Astrocyte of the cerebellum (primary cell): ENCODE data around the gene TMEM47.

Experiments used
- DNase-seq: peaks from one replicate; pipeline ENCODE4 v3.0.0-alpha.2; 2011; ENCODE audit warnings: low read depth
- H3K4me3 ChIP-seq: 2 replicates; pipeline ENCODE4 v1.5.1; 2011; ENCODE audit warnings: mild to moderate bottlenecking, low read depth, low read length, moderate library complexity
- CTCF ChIP-seq: IDR thresholded peaks from 2 replicates; pipeline ENCODE4 v1.5.1; 2012; ENCODE audit warnings: low read length, low read depth, moderate library complexity, mild to moderate bottlenecking; ENCODE audit errors: missing control alignments
- in situ Hi-C: cut with HindIII; loops from 2 replicates; pipeline ENCODE4 v1.10.0; 2017; ENCODE audit warnings: low sequenced_read_pairs

TMEM47 gene

GRCh38 chrX:34655501-34656455 lies 1.3 kb downstream of the TMEM47 start:
- TF ChIP-seq CTCF = no peak
- no peak for DNase-seq
- in situ Hi-C loops = no loop called here
- peak overlapping the region; percentile 50 for H3K4me3 ChIP-seq

DNA sequence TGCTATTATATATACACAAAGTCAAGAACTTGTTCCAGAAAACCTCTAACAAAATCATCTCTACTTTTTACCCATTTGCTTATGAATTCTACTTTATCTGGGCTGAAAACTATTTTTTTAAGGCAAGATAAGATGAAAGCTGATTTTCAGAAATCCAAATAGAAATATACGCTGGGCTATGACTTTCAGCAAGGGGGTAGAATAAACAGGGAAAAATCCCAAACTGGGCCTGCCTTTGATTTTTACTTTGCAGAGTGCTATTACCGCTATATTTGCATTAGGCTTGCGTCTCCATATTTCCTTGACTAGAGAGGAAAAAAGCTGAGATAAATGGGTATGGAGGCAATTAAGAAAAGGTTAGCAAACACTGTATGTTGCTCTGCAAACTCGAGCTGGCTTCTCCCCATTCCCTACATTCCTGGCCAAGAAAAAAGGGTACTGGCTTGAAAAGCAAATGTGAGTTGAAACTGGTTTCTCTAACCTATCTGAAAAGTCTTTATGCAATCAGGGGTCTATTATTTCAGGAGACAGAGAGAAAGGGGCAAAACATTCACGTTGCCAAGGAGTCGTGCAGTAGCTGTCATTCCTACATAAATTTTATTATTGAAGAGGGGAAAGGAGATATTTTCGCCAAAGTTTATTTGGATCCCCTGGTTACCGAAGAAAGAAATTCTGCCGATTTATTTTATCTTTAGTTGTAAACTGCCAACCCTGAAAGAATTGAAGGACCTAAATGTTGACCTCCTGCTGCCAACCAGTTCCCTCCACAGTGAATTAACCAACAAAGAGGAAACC lies 2.2 kb downstream of the TMEM47 start:
- TF ChIP-seq CTCF = no peak
- in situ Hi-C loops = no loop called here
- DNase-seq = no peak
- peak overlapping the region; percentile 50 for H3K4me3 ChIP-seq

- in situ Hi-C loops = no loop called here
- TF ChIP-seq CTCF = no peak
- H3K4me3 ChIP-seq = peak overlapping the region; percentile 50
- DNase-seq = no peak
Measured at GRCh38 chrX:34653811-34654210, 3.3 kb downstream of the TMEM47 start.

- in situ Hi-C loops = no loop called here
- TF ChIP-seq CTCF = no peak
- H3K4me3 ChIP-seq = no peak overlapping the region
- no peak for DNase-seq
Measured at GRCh38 chrX:34642849-34643248, 14.2 kb downstream of the TMEM47 start.

DNA sequence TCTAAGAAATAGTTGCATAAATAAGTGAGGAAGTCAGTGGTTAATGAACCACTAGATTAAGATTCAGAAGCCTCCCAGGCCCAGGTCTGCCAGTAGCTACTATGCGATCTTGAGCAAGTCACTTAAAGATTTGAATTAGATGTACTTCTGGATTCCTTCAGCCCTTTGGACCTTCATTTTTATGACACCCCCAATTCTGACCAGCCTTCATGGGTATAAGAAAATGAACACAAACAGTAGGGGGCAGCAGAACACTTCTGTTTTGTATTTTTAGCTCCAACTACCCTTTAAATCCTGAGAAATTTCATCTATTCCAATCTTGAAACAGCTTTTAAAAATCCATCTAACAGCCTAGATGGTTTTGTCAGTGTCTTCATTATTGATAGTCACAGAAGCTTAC lies 19.0 kb downstream of the TMEM47 start:
- no peak for DNase-seq

More for the DNA sequence above, 19.0 kb downstream of the TMEM47 start:
- in situ Hi-C loops = no loop called here
- H3K4me3 ChIP-seq = no peak overlapping the region
- peak; percentile 37 for TF ChIP-seq CTCF
